Spleen (tissue), 11 donors: Measurements from ENCODE around the gene KMO. TPM values are rescaled to one million over a fixed set of nuclear protein-coding genes. Genes with fewer than 3 reads are reported as not detected.
A peak's percentile ranks its signal among the peaks of the same experiment; 100 is the strongest.

Source experiments
- DNase-seq: peaks from one replicate; pipeline ENCODE4 v3.0.0-alpha.2; 2020
- H3K27ac ChIP-seq, 8 donors: fragments of 200-600 bp; sonication (generic) in 7 of 8; 1 replicate in 4 of 8; 2 replicates in 4 of 8; pipeline versions ENCODE4 v1.5.0 to v1.8.0; 2016 to 2021; ENCODE audit warnings: inconsistent platforms in 4 of 8, mild to moderate bottlenecking in 4 of 8, moderate library complexity in 1 of 8
- H3K27me3 ChIP-seq, 7 donors: fragments of 200-600 bp; sonication (generic) in 6 of 7; replicated peaks in 1 of 7; 1 replicate in 4 of 7; 2 replicates in 3 of 7; pipeline versions ENCODE4 v1.5.0 to v1.8.0; 2016 to 2021; ENCODE audit warnings: inconsistent platforms in 3 of 7, mild to moderate bottlenecking in 1 of 7
- H3K36me3 ChIP-seq, 6 donors: fragments of 200-600 bp; sonication (generic) in 5 of 6; 1 replicate in 4 of 6; 2 replicates in 2 of 6; pipeline versions ENCODE4 v1.5.0 to v1.8.0; 2016 to 2021; ENCODE audit warnings: inconsistent platforms in 2 of 6
- H3K4me1 ChIP-seq, 6 donors: fragments of 200-600 bp; sonication (generic) in 5 of 6; 1 replicate in 3 of 6; 2 replicates in 3 of 6; pipeline versions ENCODE4 v1.5.0 to v1.8.0; 2016 to 2021; ENCODE audit warnings: inconsistent platforms in 3 of 6
- H3K4me3 ChIP-seq, 8 donors: fragments of 200-600 bp; sonication (generic) in 7 of 8; 1 replicate in 4 of 8; 2 replicates in 4 of 8; pipeline versions ENCODE4 v1.5.0 to v1.8.0; 2016 to 2021; ENCODE audit warnings: inconsistent platforms in 4 of 8, mild to moderate bottlenecking in 4 of 8, moderate library complexity in 2 of 8
- H3K9me3 ChIP-seq, 8 donors: fragments of 200-600 bp; sonication (generic) in 7 of 8; 1 replicate in 4 of 8; 2 replicates in 4 of 8; pipeline versions ENCODE4 v1.5.0 to v1.8.0; 2016 to 2021; ENCODE audit warnings: inconsistent platforms in 4 of 8
- CTCF ChIP-seq, 11 experiments: fragments of 200-600 bp in 7 of 11; fragments of 450-650 bp in 4 of 11; sonication (generic) in 4 of 11; IDR thresholded peaks in 8 of 11; conservative IDR thresholded peaks in 3 of 11; 1 replicate in 7 of 11; 2 replicates in 4 of 11; pipeline versions ENCODE4 v1.4.0 to v1.8.0; 2016 to 2021; ENCODE audit warnings: antibody characterized with exemption in 11 of 11, inconsistent platforms in 4 of 11, mild to moderate bottlenecking in 1 of 11
- POLR2A ChIP-seq, 3 donors: fragments of 450-650 bp; IDR thresholded peaks; one replicate each; pipeline ENCODE4 v1.5.1; 2017; ENCODE audit warnings: antibody characterized with exemption in 3 of 3, mild to moderate bottlenecking in 1 of 3
- POLR2AphosphoS5 ChIP-seq, 3 donors: sonication (generic); formaldehyde crosslinking; IDR thresholded peaks; one replicate each; pipeline ENCODE4 v1.5.1; 2017; ENCODE audit warnings: antibody characterized with exemption in 3 of 3
- WGBS, 5 donors: extraction: QIAGEN DNeasy Blood & Tissue Kit in 3 of 5; methylation state at CpG; one replicate each; pipeline versions ENCODE4 v1.1.5 to v1.1.7; 2013 to 2018; 5-methylcytosine and 5-hydroxymethylcytosine counted together
- intact Hi-C: fragments of 100-400 bp; cut with DNase I; formaldehyde crosslinking; loops from one replicate; pipeline ENCODE4 v1.15.0; 2023; ENCODE audit warnings: low total_unique reads
- polyA plus RNA-seq, 3 donors: library from polyadenylated mRNA; stranded (reverse); fragments of 200-250 nt; gene quantifications; one replicate each; pipeline ENCODE4 v1.2.1, GENCODE V29; 2013
- total RNA-seq, 7 donors: library from RNA; depleted of rRNA in 3 of 7; stranded (reverse); fragments of >200 nt in 3 of 7; fragmentation: NEBNext Ultra II Directional in 4 of 7; extraction: Animal tissue kit (Norgen Biotek cat#: 25700) in 4 of 7; gene quantifications; one replicate each; pipeline versions ENCODE4 v1.1.0 to v1.2.1, GENCODE V29; 2016 to 2021
- donor health status: healthy with polysubstance abuse.
- donor health status: DM: no; HTN: no; CAD: no; lungs with moderate emphysema.
- donor health status: DM: no; HTN: no; CAD: no.
- donor health status: Bipolar disorder and iron deficiency.
- donor health status: healthy.
- donor health status: DM: no; HTN: no; CAD: no.
- donor health status: DM: yes; HTN: yes; CAD: no.

The KMO gene
- total and polyA plus RNA-seq, 10 donors = 10.3 to 25.1 (median 15.2) TPM

DNA sequence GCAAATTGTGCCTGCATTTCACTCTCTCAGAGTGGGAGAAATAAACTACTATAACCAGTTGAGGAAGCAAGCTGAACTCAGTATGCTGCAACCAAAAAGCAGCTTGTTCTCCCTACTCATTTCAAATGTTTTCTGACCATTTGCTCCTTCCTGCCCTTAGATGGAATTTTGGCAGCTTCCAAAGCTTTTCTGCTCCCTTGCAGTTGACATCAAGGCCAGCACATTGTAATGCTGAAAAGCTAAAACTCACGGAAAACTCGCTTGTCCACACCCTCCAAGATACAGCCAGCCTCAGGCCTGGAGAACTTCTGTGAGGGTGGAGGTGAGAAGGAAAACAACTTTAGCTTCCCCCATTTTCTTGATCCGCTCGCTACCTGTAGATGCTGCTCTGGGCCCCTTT lies 113.0 kb downstream of the KMO start:
- DNase-seq = no peak
- no peak overlapping the region for H3K4me3 ChIP-seq
- H3K27me3 ChIP-seq = no peaks in the 10 kb centered on the region
- no peak for TF ChIP-seq POLR2A (IDR thresholded peaks at IDR 0.05)
- no peak for TF ChIP-seq CTCF (IDR thresholded peaks at IDR 0.05 in 8 of 11, conservative IDR thresholded peaks at IDR 0.05 in 3 of 11)
- no peak for TF ChIP-seq POLR2AphosphoS5 (IDR thresholded peaks at IDR 0.05)
- H3K36me3 ChIP-seq = no peaks in the 10 kb centered on the region
- H3K4me1 ChIP-seq = peaks cover 0 to 14% (median 5%) of the 10 kb centered on the region in 6 donors
- 74 to 88% (median 81%) methylated on average over 4 of the region's 4 CpGs for WGBS, 5 donors
- peak overlapping the region in 3 of 8 donors; percentile 5 to 50 (median 41) for H3K27ac ChIP-seq
- intact Hi-C loops = no loop called here
- H3K9me3 ChIP-seq = peaks cover 0 to 13% (median 4%) of the 10 kb centered on the region in 8 donors

Other genes starting within 250 kb of the KMO start
- gene RGS7, start 175.2 kb upstream of the KMO start, total RNA-seq = 1 to 10 TPM in 2 of 7 donors, under 1 TPM in 4, not detected in 1; 0.49 to 1.8 (median 0.77) TPM
- 1 to 10 TPM in 1 of 3 donors, under 1 TPM in 2; 0.09 to 1.6 (median 0.35) TPM for gene RGS7, start 175.2 kb upstream of the KMO start, polyA plus RNA-seq
- gene FH, start 12.6 kb upstream of the KMO start, total RNA-seq = 10 to 100 TPM; 28.5 to 49.5 (median 36.0) TPM
- gene FH, start 12.6 kb upstream of the KMO start, polyA plus RNA-seq = 10 to 100 TPM; 24.4 to 34.1 (median 31.2) TPM
- 10 to 100 TPM in 6 of 7 donors, 1 to 10 TPM in 1; 8.3 to 14.2 (median 11.2) TPM for gene CHML, start 108.0 kb downstream of the KMO start, total RNA-seq
- 1 to 10 TPM; 2.2 to 4.5 (median 3.0) TPM for gene CHML, start 108.0 kb downstream of the KMO start, polyA plus RNA-seq
- 10 to 100 TPM; 15.1 to 39.4 (median 19.6) TPM for gene OPN3, start 108.0 kb downstream of the KMO start, total RNA-seq
- gene OPN3, start 108.0 kb downstream of the KMO start, polyA plus RNA-seq = 10 to 100 TPM; 23.5 to 28.9 (median 25.7) TPM
- gene WDR64, start 119.9 kb downstream of the KMO start, total RNA-seq = under 1 TPM in 4 of 7 donors, not detected in 3; 0.26 to 0.55 (median 0.41) TPM
- gene WDR64, start 119.9 kb downstream of the KMO start, polyA plus RNA-seq = under 1 TPM; 0.03 to 0.07 (median 0.03) TPM